ENCODE data around the gene SLC24A4. TPM values are rescaled to one million over a fixed set of nuclear protein-coding genes. Genes with fewer than 3 reads are reported as not detected.
"Not testable (repeated sequence)": the region's sequence is repeated elsewhere in the genome, so short reads cannot be mapped to it uniquely, and the experiment has no call there.

SLC24A4 gene
- polyA plus RNA-seq, 4 donors, result 0.20 to 0.37 (median 0.27) TPM

DNA sequence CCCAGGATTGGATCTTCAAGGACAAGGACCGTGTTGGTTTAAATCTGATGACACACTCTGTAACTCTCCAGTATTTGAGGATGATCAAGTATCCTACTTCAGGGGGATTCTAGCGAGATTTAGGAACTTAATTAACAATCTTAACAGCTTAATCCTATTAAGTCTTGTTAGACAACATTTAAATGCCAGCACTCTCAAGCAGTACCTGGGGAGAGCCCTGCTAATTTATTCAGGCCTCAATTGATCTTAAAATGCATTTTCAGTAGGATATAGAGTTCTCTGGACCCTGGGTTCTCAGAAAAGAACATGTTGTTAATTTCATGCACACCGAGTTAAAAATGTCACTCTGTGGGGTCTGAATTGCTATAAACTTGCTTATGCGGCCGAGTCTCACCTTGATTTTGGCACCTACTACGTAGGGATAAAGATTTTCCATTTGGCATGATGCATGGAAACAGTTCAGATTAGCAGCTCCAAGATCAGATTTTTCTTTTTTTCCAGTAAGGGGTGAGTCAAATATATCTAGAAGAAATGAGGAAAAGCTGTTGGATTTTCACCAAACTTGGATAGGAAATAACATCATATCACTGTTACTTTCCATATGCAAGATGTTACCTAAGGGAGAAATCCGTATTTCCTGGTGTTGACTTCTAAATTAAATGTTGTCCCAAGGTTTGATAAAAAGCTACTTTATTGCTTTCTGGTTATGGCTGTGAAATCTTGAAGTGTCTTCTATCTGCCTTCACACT, 76.1 kb downstream of the SLC24A4 start:
- no peak for DNase-seq (ENCODE audit: low read depth in 4 of 4, low spot score in 2 of 4)

DNA sequence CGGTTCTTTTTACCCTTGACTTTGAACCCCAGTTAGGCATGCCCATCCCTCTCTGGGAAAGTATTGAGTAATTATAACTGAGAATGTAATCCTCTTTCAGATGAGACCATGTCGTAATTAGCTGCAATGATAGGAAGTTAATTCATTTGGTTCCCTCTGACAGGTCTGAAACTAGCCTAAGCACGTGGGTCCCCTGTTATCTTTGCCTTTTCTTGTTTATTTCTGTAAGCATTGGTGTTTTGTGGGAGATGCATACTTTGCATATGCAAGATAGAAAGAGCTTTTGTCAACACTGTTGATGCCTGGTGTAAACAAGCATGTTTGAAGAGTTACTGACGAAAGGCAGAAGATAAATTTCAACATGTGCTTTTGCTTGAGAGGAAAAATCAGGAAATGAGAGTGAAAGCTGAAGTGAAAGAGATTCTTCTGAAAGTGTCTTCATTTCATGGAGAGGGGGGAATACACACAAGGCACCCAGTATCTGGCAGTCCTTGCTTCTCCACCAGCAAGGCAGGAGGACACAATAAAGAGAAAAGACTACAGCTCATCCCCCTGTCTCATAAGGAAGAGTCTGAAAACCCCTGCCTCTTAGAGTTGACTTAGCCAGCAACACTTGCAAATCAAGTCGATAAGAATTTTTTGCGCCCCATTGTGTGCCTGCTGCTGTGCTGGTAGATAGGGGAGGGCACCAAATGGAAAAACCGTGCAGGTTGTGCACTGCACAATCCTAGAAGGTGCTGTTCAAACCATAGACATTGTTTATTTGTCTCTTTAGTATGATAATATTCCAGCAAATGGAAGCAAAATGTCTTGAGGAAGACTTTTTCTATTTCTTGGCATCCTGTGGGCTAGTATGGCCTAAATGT, 77.8 kb downstream of the SLC24A4 start:
- DNase-seq (ENCODE audit: low read depth in 4 of 4, low spot score in 2 of 4), result no peak

DNA sequence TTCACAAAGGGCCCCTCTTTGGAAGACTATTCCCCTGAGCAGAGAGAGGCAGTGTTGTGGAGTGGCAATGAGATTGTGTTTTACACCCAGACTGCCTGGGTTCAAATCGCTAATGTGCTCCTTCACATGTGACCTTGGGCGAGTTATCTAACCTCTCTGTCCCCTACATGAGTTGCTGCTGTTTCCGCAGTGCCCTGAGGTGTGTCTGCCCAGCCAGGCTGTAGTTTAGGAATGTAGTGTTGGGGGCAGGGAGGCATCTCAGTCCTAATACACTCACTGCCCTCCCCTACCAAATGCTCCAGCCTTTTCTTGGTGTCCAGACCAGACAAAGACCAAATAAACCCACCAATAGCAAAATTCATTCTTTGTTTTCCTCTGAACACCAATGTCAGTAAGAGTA, 78.6 kb downstream of the SLC24A4 start:
- no peak for DNase-seq (ENCODE audit: low read depth in 4 of 4, low spot score in 2 of 4)

DNA sequence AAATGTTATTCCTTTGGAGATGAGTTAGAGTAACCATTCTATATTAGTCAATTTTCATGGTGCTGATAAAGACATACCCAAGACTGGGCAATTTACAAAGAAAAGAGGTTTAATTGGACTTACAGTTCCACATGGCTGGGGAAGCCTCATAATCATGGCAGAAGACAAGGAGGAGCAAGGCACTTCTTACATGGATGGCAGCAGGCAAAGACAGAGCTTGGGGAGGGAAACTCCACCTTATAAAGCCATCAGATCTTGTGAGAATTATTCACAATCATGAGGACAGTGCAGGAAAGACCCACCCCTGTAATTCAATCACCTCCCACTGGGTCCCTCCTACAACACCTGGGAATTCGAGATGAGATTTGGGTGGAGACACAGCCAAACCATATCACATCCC, 79.5 kb downstream of the SLC24A4 start:
- not testable (repeated sequence) for DNase-seq (ENCODE audit: low read depth in 4 of 4, low spot score in 2 of 4)

DNA sequence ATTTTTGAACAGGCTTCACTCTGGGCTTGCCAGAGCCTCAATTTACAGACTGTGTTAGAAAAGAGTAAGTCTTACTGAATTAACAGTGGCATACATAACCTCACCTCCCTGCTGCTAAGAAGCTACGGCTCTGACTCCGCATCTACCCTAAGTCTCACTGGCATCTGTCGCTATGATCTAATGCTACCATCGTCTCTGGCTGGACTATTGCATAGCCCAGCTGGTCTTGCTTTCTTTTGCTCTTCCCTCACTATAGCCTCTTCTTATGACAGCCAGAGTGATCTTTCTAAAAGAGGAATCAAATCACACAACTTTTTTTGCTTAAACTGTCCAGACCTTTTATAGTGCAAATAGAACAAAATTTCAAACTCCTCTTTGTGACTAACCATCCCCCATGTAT, 81.1 kb downstream of the SLC24A4 start:
- DNase-seq (ENCODE audit: low read depth in 4 of 4, low spot score in 2 of 4), result no peak

DNA sequence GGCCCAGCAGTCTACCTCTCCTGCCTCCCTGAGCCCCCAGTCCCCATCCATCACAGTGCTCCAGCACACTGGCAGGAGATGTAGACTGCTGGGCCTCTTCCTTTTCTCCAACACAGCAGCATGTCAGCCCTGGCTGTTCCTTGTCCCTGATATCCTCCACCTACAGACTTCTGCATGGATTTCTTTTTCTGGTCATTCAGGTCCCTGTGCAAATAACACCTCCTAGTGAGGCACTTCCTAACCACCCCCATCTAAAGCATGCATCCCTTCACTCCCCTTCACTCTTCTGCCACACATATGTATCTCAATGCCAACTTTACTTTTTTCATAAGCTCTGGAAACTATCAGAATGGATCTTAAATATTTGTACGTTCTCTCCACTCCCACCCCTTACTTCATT, 81.5 kb downstream of the SLC24A4 start:
- no peak for DNase-seq (ENCODE audit: low read depth in 4 of 4, low spot score in 2 of 4)

DNA sequence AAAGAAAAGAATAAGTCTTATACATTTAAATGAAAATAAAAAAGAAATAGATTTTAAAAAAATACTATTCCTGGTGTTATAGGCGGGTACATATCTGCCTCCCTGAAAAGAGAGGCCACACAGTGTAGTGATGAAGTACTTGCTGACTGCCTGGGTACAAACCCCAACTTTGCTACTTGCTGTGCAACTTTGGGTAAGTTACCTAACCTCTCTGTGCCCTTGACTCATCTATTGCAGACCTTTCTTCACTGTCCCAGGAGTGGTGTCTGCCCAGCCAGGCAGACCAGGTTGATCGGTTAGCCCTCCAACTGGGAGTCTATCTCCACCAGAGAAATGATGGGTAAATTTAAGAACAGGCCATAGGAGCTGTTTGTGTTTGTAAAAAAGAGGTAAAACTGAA, 82.0 kb downstream of the SLC24A4 start:
- DNase-seq (ENCODE audit: low read depth in 4 of 4, low spot score in 2 of 4), result no peak

DNA sequence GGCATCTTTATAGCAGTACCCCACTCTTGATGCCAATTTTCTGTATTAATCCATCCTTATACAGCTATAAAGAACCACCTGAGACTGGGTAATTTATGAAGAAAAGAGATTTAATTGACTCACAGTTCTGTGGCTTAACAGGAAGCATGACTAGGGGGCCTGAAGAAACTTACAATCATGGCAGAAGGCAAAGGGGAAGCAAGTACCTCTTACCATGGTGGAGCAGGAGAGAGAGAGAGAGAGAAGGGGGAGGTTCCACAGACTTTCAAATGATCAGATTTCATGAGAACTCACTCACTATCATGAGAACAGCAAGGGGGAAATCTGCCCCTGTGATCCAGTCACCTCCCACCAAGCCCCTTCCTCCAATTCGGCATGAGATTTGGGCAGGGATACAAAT, 84.4 kb downstream of the SLC24A4 start:
- no peak for DNase-seq (ENCODE audit: low read depth in 4 of 4, low spot score in 2 of 4)

DNA sequence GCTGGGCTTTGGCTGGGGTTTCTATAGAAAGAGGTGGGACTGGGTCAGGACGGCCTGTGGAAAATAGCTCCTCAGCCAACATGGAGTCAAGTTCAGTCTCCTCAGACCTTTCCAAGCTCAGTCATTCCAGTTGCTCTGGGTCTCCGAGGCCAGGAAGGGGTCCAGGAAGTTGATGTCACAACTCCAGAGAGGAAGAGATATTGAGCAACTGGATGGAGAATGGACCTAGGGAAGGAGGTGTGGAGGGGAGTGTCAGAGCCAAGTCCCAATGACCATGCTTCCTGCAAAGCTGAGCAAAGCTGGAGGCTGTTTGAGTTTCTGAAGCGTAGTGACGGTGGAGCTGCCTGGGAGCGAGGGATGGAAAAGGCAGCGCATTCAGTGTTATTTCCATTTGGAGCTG, 86.1 kb downstream of the SLC24A4 start:
- no peak for DNase-seq (ENCODE audit: low read depth in 4 of 4, low spot score in 2 of 4)

DNA sequence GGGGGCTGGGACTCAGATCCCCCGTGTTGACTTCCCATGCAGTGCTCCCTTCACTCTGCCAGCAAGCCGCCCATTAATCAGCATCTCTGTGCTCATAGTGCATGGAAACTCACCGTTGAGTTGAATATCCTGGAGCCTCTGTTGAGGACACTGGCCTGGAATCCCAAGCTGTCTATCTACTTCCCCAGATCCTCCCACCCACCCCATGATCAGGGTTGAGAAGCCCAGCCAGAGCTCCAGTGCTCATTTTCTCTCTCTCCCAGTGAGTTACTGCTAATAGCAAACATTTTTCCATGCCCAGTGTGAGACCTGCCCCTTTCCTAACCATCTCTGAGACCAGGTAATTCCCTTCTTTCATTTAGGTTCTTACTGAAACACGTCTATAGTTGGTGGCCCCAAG, 88.2 kb downstream of the SLC24A4 start:
- DNase-seq (ENCODE audit: low read depth in 4 of 4, low spot score in 2 of 4), result no peak

DNA sequence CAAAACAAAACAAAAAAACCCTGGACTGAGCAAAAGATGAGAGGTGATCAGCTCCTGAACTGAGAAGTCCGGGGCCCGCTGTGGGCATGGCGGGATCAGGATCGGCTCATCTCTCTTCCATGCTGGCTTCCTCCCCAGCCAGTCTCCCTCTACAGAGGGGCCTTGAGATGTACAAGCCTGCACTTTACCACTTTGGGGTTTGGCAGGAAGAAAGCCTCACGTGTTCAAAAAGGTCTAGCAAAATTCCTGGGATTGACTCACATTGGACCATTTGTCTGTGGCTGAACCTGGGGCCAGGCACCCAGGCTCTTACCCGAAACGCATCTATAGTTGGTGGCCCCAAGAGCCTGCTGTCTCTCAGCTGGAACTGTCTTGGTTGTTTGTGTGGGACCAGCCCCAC, 89.0 kb downstream of the SLC24A4 start:
- no peak for DNase-seq (ENCODE audit: low read depth in 4 of 4, low spot score in 2 of 4)

DNA sequence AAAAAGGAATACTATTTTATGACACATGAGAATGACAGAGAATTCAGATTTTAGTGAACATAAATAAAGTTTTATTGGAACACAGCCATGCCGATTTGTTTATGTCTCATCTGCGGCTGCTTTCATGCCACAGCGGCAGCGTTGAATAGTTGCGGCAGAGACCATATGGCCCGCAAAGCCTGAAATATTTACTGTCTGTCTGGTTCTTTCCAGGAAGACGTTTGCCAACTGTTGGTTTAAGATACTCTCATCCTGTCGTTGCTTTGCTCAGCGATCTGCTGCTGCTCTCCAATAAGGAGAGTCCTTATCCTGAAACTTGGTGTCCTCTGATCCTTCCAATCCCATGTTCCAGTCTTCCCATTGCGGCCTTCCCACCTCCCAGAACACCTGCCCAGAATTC, 89.9 kb downstream of the SLC24A4 start:
- no peak for DNase-seq (ENCODE audit: low read depth in 4 of 4, low spot score in 2 of 4)

DNA sequence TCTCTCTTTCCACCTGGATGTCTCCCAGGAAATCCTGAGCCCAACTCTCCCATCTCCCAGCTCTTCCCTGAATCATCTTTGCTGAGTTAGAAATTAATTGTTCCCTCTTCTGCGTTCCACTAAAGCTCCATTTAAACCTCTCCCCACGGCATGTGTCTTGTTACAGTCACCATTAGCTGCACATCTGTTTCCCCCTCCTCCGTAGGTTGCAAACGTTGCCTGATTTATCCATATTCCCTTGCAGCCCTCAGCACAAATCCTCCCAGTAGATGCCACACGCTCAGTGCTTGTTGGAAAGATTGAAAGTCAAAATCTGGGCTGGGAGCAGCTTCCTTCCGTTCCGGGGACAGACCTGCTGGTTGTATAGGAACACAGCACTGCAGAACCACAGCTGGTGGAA, 90.4 kb downstream of the SLC24A4 start:
- DNase-seq (ENCODE audit: low read depth in 4 of 4, low spot score in 2 of 4), result no peak

DNA sequence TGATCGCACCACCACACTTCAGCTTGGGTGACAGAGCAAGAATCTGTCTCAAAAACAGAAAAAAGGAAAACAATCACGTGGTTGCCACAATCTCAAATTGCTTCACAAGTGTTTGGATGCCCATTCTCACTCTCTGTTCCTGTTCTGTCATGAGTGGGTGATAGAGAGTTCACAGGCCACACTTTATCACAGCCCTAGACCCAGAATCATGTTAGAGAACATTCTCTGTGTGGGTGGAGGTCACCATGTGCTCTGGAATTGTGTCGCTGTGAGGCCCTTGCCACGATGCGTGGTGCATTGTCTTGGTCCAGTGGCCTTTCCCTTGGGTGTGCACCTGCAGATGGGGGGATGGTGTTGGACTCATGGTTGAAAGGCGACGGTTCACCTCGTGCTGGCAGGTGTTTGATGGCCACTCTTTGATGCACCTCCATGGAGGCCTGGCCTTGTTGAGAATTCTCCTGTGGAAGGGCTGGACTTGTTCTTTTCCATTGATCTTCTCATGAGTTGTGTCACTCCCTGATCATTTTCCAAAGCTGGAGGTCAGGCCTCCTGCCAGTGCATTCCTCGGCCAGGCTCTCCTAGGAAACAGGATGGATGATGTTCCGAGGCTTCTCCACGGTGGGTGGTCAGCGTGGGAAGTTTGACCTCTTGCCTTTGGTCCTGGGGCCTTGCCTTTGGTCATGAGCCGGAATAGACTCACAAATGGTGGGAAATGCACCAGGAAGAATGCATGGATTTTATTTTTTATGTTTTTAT, 91.9 kb downstream of the SLC24A4 start:
- DNase-seq (ENCODE audit: low read depth in 4 of 4, low spot score in 2 of 4), result no peak

DNA sequence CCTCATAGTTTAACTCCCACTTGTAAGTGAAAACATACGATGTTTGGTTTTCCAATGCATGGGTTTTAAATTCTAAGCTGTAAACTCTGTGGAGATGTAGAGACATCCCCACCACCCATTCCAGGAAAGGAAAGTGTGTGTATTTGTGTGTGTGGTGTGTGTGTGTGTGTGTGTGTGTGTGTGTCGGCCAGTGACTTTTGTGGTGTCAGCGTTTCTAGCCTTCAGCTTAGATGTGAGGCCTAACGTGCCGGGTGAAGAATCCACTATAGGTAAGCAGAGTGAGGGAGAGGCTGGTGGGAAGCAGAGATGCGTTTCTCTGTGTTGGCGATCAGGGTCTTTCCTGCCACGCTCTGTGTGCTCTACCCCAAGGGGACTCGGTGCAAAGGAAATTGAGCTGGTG, 93.0 kb downstream of the SLC24A4 start:
- no peak for DNase-seq (ENCODE audit: low read depth in 4 of 4, low spot score in 2 of 4)

DNA sequence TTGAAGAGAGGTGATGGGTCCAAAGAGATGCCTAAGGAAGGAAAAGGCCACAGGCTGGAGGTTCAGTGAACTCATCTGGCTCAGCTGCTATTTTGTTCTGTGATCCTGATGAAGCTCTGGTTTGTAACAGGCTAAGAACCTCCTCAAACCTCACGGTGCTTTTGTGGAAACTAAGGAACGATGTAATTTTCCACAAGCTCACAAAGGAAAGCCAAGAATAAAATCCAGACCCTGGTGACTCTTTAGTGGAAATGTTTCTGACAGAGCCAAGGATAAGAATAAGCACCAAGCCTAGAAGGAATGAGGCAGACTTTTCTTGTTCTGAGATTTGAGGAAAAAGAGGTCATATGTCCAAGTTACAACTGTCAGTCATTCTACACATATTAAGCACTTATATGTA, 93.6 kb downstream of the SLC24A4 start:
- no peak for DNase-seq (ENCODE audit: low read depth in 4 of 4, low spot score in 2 of 4)

DNA sequence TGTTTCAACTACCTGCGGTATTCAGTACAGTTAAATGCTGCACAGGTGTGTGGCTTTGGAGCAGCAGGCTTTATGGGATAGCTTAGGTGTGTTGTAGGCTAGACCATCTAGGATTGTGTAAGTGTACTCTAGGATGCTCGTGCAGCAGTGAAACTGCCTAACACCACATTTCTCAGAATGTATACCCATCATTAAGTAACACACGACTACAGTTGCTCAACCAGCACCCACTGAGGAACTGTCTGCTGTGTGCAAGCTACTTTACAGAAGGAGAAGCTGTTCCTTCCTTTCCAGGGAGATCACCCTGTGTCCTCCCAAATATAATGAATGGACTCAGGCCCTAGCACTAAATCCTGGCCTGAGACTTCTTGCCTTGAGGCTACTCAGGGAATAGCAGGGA, 94.8 kb downstream of the SLC24A4 start:
- no peak for DNase-seq (ENCODE audit: low read depth in 4 of 4, low spot score in 2 of 4)

DNA sequence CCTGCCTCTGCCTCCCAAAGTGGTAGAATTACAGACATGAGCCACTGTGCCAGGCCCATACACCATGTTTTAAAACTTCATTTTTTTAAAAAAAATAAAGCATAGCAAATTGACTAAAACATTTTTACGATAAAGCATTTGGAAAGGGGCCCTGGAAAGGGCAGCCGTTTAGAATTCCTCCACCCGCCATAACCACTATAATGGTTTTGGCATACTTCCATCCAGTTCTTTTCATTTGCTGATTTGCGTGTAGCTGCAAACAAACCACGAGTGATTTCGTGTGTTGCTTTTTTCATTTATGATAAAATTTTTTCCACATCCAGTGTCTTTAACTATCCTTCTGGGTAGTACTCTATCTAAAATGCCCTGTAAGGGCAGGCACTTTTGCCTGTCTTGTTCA, 98.8 kb downstream of the SLC24A4 start:
- no peak for DNase-seq (ENCODE audit: low read depth in 4 of 4, low spot score in 2 of 4)

DNA sequence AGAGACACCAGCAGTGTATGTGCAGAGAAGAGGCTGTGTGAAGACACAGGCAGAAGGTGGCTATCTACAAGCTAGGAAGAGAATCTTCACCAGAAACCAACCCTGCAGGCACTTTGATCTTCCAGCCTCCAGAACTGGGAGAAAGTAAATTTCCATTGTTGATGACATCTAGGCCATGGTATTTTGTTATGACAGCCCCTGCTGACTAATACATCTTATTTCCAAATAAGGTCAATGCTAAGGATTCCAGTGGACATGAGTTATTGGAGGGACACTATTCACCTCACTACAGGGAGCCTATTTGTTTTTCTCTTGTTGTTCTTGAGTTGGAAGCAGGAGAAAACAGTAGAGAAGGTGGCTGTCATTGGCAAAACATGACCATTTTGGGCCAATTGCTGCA, 102.1 kb downstream of the SLC24A4 start:
- no peak for DNase-seq (ENCODE audit: low read depth in 4 of 4, low spot score in 2 of 4)

DNA sequence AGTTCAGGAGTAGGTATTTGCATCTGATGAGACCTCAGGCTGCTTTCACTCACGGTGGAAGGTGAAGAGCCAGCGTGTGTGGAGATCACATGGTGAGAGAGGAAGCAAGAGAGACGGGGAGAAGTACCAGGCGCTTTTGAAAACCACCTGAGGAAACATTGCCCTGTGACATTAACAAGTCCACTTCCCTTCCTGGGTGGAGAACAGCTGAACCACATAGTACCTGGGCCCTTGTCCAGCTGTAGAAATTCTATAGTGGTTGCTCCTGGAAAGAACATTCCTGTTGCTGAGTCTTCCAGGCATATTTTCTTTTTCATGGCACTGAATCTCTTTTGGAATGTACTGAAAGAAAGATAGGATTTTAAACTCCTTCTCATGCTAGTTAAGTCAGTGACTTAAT, 103.3 kb downstream of the SLC24A4 start:
- no peak for DNase-seq (ENCODE audit: low read depth in 4 of 4, low spot score in 2 of 4)

DNA sequence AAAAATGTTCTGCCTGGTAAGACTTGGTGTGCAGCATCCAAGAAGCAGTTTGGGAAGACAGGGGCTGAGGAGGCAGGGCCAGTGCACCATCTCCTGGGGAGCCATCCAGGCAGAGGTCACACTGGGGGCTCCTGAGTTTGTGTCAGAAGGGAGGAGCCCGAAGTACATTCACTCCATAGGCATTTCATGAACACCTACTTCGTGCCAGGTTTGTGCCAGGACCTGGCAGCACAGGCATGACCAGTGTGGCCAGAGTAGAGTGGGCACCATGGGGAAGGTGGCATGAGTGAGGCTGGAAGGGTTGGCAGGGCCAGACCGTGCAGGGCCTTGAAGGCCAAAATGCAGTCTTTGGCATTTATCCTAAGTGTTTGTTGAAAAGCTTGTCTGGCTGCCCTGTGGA, 104.1 kb downstream of the SLC24A4 start:
- DNase-seq (ENCODE audit: low read depth in 4 of 4, low spot score in 2 of 4), result no peak
